Tibial nerve (tissue), 4 donors: Measurements from ENCODE around the gene TCF12. TPM values are rescaled to one million over a fixed set of nuclear protein-coding genes. Genes with fewer than 3 reads are reported as not detected.
A peak's percentile ranks its signal among the peaks of the same experiment; 100 is the strongest.
"Not testable (repeated sequence)": the region's sequence is repeated elsewhere in the genome, so short reads cannot be mapped to it uniquely, and the experiment has no call there.

Experiments
- DNase-seq, 2 donors: peaks; one replicate each; pipeline ENCODE4 v3.0.0-alpha.2; 2019; ENCODE audit warnings: low spot score in 2 of 2
- H3K27ac ChIP-seq, 4 donors: fragments of 200-600 bp; sonication (generic) in 3 of 4; one replicate each; pipeline ENCODE4 v1.5.1; 2017 to 2019; ENCODE audit warnings: mild to moderate bottlenecking in 1 of 4
- H3K27me3 ChIP-seq, 2 donors: fragments of 200-600 bp; sonication (generic) in 1 of 2; one replicate each; pipeline versions ENCODE4 v1.5.1 to v1.6.0; 2017 to 2019
- H3K36me3 ChIP-seq, 3 donors: fragments of 200-600 bp; sonication (generic); one replicate each; pipeline ENCODE4 v1.5.1; 2018 to 2019
- H3K4me1 ChIP-seq, 4 donors: fragments of 200-600 bp; sonication (generic) in 3 of 4; one replicate each; pipeline ENCODE4 v1.5.1; 2017 to 2019
- H3K4me3 ChIP-seq, 4 donors: fragments of 200-600 bp; sonication (generic) in 3 of 4; one replicate each; pipeline ENCODE4 v1.5.1; 2017 to 2019; ENCODE audit warnings: mild to moderate bottlenecking in 1 of 4, moderate library complexity in 1 of 4
- H3K9me3 ChIP-seq, 4 donors: fragments of 200-600 bp; sonication (generic) in 3 of 4; one replicate each; pipeline ENCODE4 v1.5.1; 2017 to 2019
- EP300 ChIP-seq, 2 donors: sonication (generic); formaldehyde crosslinking; IDR thresholded peaks; one replicate each; pipeline ENCODE4 v1.6.1; 2017; ENCODE audit warnings: antibody characterized with exemption in 2 of 2, mild to moderate bottlenecking in 1 of 2
- POLR2A ChIP-seq, 2 donors: fragments of 450-650 bp; IDR thresholded peaks; one replicate each; pipeline ENCODE4 v1.6.1; 2017; ENCODE audit warnings: antibody characterized with exemption in 2 of 2, mild to moderate bottlenecking in 2 of 2, moderate library complexity in 2 of 2
- WGBS, 2 donors: methylation state at CpG; one replicate each; pipeline ENCODE4 v1.1.5; 2018; 5-methylcytosine and 5-hydroxymethylcytosine counted together
- total RNA-seq, 4 donors: library from RNA; depleted of rRNA; stranded (reverse); fragments of >200 nt; gene quantifications; one replicate each; pipeline ENCODE4 v1.1.0, GENCODE V29; 2016
- TF ChIP-seq, protein P1 (sequence below), 5 experiments: fragments of 200-600 bp in 3 of 5; fragments of 450-650 bp in 2 of 5; sonication (generic) in 3 of 5; IDR thresholded peaks; one replicate each; pipeline ENCODE4 v1.5.1; 2016 to 2019; ENCODE audit warnings: antibody characterized with exemption in 5 of 5, mild to moderate bottlenecking in 3 of 5, moderate library complexity in 2 of 5

TCF12 gene
- total RNA-seq, 4 donors from 2014 or later: 117 to 181 (median 174) TPM

- Histone ChIP-seq H3K27ac (peak overlapping the region in 2 of 4 donors; percentile 8 to 32), H3K4me1 (peaks cover 0 to 72% (median 29%) of the 10 kb centered on the region in 4 donors)
- TF ChIP-seq POLR2A (IDR thresholded peaks at IDR 0.05) (no peak), EP300 (IDR thresholded peaks at IDR 0.05) (no peak)
- TF ChIP-seq, protein P1, sequence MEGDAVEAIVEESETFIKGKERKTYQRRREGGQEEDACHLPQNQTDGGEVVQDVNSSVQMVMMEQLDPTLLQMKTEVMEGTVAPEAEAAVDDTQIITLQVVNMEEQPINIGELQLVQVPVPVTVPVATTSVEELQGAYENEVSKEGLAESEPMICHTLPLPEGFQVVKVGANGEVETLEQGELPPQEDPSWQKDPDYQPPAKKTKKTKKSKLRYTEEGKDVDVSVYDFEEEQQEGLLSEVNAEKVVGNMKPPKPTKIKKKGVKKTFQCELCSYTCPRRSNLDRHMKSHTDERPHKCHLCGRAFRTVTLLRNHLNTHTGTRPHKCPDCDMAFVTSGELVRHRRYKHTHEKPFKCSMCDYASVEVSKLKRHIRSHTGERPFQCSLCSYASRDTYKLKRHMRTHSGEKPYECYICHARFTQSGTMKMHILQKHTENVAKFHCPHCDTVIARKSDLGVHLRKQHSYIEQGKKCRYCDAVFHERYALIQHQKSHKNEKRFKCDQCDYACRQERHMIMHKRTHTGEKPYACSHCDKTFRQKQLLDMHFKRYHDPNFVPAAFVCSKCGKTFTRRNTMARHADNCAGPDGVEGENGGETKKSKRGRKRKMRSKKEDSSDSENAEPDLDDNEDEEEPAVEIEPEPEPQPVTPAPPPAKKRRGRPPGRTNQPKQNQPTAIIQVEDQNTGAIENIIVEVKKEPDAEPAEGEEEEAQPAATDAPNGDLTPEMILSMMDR (IDR thresholded peaks at IDR 0.05): no peak
Observed at GRCh38 chr15:57148262-57148661, 229.8 kb downstream of the TCF12 start.

DNA sequence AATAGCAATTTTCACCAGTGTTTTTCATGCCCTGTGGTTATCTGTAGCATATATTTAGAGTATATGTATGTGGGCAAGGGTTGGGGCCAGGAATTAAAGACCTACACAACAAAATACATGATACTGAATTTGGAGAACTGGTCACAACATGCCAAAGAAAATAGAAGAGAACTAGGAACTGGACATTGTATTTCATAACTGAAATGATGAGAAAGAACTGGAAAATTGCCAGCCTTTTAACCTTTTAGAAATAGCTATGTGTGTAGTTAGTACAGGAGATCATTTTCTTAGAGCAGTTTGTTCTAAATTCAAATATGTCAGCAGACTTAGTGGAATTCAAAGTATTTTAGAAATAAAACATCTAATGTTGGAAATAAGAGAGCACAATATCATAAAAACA is 230.8 kb downstream of the TCF12 start:
- H3K4me1 ChIP-seq: peaks cover 0 to 66% (median 29%) of the 10 kb centered on the region in 4 donors
- TF ChIP-seq EP300 (IDR thresholded peaks at IDR 0.05): peak in 1 of 2 donors; percentile 30
- no peak for TF ChIP-seq POLR2A (IDR thresholded peaks at IDR 0.05)
- peaks cover 0 to 18% (median 0%) of the 10 kb centered on the region in 3 donors for H3K36me3 ChIP-seq
- DNase-seq: no peak
- H3K4me3 ChIP-seq: no peak overlapping the region
- peaks cover 0 to 20% (median 3%) of the 10 kb centered on the region in 4 donors for H3K9me3 ChIP-seq
- no peaks in the 10 kb centered on the region for H3K27me3 ChIP-seq
- peak overlapping the region in 2 of 4 donors; percentile 39 to 50 for H3K27ac ChIP-seq

More at GRCh38 chr15:57148262-57148661, 229.8 kb downstream of the TCF12 start:
- Histone ChIP-seq H3K4me3 (no peak overlapping the region), H3K36me3 (peaks cover 0 to 18% (median 0%) of the 10 kb centered on the region in 3 donors), H3K27me3 (no peaks in the 10 kb centered on the region), H3K9me3 (peaks cover 0 to 20% (median 3%) of the 10 kb centered on the region in 4 donors)
- DNase-seq: no peak

DNA sequence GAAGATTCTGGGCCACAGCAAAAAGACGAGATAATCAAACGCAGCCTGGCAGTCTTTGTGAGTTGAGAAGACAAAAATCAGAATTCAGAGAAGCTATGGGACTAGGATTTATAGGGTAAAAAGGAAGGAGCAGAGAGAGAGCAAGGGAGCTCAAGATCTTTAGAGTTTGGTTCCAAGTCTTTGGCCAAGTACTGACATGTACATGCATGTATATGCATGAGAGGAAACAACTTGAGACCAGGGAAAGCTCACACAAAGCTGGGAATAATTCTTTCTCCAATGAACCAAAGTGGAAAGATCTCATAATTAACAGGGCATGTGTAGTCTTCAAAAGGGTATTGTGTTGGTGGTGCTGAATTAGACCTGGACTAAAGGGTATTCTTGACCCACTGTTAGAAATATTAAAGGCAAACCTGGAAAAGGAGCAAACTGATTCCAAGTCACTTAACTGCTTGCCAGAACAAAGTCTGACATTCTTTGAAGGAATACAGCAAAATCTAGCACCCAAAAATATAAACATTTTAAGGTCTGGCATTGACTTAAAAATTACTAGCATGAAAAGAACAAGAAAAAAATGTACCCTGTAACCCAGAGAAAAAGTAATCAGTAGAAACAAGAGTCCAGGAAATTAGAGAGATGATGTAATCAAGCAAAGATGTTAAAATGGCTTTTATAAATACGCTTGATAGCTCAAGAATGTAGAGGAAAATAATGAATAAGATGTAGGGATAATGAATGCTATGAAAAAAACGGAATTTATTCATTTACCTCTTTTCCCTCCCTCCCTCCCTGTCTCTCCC is 231.8 kb downstream of the TCF12 start:
- peak overlapping the region in 1 of 4 donors; percentile 50 for H3K27ac ChIP-seq

DNA sequence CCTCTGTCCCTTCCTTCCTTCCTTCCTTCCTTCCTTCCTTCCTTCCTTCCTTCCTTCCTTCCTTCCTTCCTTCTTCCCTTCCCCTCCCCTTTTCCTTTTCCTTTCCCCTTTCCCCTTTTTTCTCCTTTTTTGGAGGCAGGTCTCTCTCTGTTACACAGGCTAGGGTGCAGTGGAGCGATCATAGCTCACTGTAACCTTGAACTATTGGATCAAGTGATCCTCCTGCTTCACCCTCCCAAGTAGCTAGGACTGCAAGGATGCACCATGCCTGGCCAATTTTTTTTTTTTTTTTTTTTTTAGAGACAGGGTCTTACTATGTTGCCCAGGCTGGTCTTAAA is 232.4 kb downstream of the TCF12 start:
- DNase-seq, H3K27me3 ChIP-seq, H3K4me3 ChIP-seq, H3K27ac ChIP-seq: not testable (repeated sequence)
- peaks cover 0 to 20% (median 3%) of the 10 kb centered on the region in 4 donors for H3K9me3 ChIP-seq
- H3K36me3 ChIP-seq: peaks cover 0 to 18% (median 0%) of the 10 kb centered on the region in 3 donors
- WGBS, 2 donors: 100% methylated on average over 1 of the region's 1 CpG
- peaks cover 0 to 69% (median 32%) of the 10 kb centered on the region in 4 donors for H3K4me1 ChIP-seq

More for the DNA sequence above, 231.8 kb downstream of the TCF12 start:
- Histone ChIP-seq H3K4me1 (peaks cover 0 to 63% (median 29%) of the 10 kb centered on the region in 4 donors), H3K36me3 (peaks cover 0 to 18% (median 0%) of the 10 kb centered on the region in 3 donors), H3K4me3 (no peak overlapping the region), H3K9me3 (peaks cover 0 to 20% (median 3%) of the 10 kb centered on the region in 4 donors), H3K27me3 (no peaks in the 10 kb centered on the region)
- 74 to 85% methylated on average over 4 of the region's 4 CpGs for WGBS, 2 donors
- TF ChIP-seq EP300 (IDR thresholded peaks at IDR 0.05) (no peak), POLR2A (IDR thresholded peaks at IDR 0.05) (no peak)
- TF ChIP-seq, protein P1 (IDR thresholded peaks at IDR 0.05): no peak
- DNase-seq: no peak

DNA sequence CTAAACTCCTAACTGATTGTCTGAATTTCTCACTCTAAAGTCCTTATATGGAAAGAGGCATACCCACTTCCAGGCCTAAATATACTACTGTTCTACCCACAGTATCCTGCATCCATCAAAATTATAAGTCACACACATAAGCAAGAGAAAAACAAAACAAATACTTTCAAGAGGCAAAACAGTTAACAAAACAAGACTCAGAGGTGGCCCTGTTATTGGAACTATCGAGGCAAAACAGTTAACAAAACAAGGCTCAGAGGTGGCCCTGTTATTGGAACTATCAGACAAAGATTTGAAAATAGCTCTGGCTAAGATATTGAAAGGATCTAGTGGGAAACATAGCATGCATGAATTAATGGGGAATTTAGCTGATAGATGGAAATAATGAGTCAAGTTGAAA is 233.7 kb downstream of the TCF12 start:
- DNase-seq: no peak
- TF ChIP-seq EP300 (IDR thresholded peaks at IDR 0.05) (no peak), POLR2A (IDR thresholded peaks at IDR 0.05) (no peak)
- TF ChIP-seq, protein P1 (IDR thresholded peaks at IDR 0.05): no peak
- Histone ChIP-seq H3K36me3 (peaks cover 0 to 18% (median 0%) of the 10 kb centered on the region in 3 donors), H3K27me3 (no peaks in the 10 kb centered on the region), H3K4me3 (no peak overlapping the region), H3K9me3 (peaks cover 0 to 20% (median 3%) of the 10 kb centered on the region in 4 donors), H3K27ac (no peak overlapping the region), H3K4me1 (peaks cover 0 to 67% (median 32%) of the 10 kb centered on the region in 4 donors)
- 92% methylated on average over 1 of the region's 1 CpG for WGBS, 2 donors
